DMS79 (cell line): ENCODE data around the gene TEKT3.

ENCODE experiments used
- DNase-seq: peaks from one replicate; lab custom pipeline; 2025; lab: John Stamatoyannopoulos, UW

Gene TEKT3

DNA sequence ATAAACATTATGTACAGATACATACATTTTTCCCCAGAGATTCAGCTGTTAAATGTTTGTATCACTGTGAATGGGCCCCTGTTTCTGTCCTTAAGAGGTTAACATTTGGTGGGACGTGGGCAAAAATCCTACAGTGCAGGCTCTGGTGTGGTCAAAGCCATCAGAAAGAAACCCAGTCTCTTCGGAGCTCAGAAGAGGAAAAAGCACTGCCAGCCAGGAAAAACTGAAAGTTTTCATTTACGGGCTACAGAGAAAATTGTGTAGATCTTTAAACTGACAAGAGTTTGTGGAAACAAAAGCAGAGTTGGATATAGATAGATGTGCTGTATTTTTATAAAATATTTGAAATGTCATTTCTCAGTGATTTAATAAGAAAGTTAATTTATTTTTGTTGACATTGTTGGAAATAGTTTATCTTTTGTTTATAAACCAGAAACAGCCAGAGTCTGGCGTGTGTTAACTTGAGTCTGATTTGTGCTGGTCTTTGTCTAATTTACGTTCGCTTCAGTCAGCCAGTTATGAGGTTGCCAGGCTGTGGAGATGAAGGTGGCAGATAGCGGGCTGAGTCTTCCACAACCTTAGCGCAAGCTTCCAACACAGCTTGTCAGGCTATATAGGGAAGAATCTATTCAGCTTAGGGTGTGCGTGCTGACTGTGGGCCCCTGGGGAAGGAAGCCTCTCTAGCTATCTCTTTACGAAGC lies 9.5 kb upstream of the TEKT3 start:
- DNase-seq, result no peak

DNA sequence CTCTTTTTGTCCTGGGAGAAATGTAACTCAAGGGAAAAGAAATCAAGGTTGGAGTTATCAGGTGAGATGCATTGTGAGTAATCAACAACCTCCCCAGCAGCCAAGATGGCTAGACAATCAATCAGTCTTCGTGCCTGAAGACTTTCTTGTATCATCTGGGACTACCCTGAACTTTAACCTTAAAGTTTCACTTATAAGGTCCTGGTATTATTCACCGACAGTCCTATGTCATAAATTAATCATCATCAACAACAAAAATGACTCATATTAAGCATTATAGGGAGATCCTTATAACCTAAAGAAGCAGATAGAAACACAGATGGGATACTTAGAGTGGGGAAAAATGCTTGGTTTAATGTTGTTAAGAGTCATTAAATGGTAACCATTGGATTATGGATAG lies 7.7 kb upstream of the TEKT3 start:
- no peak for DNase-seq

GRCh38 chr17:15348021-15348420 lies 6.6 kb upstream of the TEKT3 start:
- no peak for DNase-seq

DNA sequence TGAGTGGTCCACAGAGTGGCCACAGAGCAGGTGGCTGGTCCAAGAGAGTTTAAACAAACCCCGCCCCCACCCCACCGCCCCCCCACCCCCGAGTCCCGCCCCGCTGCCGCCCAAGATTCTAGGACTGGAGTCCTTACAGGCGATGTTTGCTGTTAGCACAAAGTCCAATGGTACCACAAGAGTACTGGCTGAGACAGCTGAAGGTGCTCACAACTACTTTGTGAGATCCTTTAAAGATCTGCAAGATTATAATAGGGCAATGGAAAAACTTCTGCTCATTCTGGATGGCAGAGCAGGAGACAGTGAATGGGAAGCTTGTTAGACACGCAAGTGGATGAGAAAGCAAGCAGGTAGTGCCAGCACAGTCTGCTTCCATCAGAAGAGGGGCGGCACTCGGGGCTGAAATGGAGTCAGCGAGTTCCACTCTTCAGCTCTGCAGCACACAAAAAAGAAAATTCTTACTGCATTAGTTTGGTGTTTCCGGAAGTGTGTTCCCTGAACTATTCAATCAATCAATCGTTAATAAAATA lies 4.7 kb upstream of the TEKT3 start:
- no peak for DNase-seq

DNA sequence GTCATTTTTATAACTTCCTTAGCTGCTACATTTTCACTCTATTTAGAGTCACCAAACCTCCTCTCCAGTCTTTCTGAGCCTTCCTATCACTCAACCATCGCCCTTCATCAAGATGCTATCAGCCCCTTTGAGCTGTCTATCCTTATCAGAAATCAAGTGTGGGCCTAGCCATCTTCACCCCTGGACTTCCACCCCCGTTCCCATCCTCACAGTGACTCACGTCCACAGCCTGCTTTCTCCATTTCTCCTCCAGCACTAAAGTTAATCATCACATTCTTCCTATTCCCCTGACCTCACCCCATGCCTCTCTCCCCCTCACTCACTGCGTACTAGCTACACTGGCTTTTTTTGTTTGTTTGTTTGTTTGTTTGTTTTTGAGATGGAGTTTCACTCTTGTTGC lies 2.4 kb upstream of the TEKT3 start:
- no peak for DNase-seq

DNA sequence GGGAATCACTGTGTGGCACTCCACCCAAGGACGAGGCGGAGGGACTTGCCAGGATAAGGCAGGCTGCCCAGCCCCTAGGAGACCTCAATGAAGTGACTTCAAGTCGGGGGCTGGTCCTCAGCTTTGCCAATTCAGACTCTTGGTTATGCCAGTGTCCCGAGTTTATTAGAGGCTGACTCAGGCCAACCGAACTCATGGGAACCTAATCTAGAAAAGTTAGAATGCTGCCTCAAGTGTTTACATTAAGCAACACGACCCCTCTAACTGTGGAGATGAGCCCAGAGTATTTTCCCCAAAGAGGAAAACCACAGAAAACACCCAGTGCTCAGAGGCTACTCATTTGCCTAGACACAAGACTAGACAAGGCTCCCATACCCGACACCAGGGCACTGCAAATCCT lies 1.1 kb upstream of the TEKT3 start:
- no peak for DNase-seq

DNA sequence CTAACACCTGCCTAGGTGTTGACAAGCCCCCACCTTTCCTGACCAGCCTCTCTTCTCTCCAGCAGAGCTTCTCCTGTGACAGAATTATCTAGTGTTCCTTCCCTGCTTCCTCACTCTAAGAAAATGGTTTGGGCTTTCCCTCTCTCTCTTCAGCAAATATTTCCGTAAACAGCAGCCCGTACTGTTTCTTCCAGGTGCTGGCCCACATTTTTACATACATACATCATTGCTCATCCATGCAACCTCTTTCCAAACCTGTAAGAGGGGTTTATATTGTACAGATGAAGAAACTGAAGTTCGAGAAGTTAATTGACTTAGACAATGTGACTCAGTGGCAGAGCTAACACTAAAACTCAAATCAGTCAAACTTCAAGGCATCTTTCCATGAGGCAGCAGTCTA lies 569 bp upstream of the TEKT3 start:
- no peak for DNase-seq

DNA sequence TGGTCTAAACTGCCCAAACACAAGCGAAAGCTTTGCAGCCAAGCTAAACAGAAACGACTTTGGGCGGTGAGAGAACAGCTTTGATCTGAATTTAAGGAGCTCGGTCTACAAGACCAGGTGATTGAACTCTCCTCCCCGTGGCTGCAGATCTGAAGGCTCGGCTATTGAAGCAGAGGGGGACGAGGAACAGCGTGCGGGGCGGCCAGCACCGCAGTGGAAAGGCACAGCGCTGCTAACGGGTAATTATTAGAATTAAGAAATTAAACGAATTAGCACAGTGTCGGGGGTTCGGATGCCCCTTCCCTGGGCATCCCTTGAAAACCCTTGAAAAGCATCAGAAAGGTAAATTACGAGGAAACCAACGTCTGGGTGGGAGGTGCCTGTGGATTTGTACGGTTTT lies 431 bp downstream of the TEKT3 start:
- no peak for DNase-seq

GRCh38 chr17:15335446-15335845 lies 6.0 kb downstream of the TEKT3 start:
- DNase-seq, result no peak

DNA sequence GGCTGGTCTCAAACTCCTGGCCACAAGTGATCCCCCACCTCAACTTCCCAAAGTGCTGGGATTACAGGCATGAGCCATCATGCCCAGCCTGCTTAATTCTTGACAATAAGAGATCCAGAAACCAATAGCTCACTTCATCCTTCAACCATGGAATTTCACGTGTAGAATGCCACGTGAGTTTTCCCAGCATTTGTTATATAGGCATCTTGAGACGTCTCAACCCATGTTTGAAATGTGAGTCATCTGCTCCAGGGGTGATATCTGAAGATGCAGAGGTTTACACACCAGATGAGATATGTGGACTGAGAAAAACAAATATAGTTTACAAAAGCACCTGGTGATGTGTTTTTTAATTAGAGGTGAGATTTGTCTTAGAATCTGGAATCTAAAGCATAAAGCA lies 7.1 kb downstream of the TEKT3 start:
- no peak for DNase-seq

- DNase-seq, result no peak
Measured at GRCh38 chr17:15332338-15332737, 9.1 kb downstream of the TEKT3 start.

DNA sequence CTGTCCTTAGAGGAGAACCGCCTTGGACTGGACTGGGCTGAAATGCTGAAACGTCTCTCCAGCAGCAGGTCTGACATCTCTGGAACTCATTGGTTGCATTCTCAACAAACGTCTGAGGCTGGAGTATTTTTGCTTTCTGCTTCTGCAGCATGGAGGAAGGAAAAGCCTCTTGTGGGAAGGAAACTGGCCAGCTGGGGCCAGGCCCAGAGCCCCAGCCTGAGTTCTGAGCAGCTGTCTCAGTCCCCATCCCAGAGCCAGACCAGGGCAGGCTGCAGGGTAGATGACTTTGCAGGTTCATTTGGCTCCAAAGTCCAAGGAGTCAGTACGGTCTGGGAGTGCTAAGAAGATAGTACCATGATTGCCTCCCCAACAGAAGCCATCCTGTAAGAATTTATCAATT lies 18.3 kb downstream of the TEKT3 start:
- DNase-seq, result no peak

GRCh38 chr17:15321556-15322251 lies 19.7 kb downstream of the TEKT3 start:
- no peak for DNase-seq

DNA sequence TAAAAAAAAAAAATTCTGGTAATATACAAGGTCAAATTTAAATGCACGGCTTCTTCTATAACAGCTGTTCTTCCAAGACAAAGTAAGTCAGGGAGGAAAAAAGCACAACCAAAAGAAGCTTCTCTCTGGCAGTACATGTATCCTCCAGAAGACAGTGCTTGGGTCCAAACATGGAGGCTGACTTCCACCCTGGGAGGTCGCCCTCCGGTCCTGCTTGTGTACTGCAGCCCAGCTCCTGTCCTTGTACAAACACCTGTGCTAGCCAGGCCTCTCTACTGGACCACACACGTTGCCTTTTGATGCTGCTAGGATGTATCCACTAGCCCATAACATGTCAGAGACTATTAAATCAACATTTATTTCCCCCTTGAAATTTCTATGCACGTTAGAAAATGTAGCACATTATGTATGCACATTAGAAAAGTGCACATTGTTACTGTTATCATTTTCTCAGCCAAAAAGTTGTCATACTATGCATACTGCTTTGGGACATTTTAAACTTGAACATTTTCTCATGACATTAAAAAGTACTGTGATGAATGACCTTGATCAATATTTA lies 21.9 kb downstream of the TEKT3 start:
- DNase-seq, result no peak

- DNase-seq, result no peak
Measured at GRCh38 chr17:15311996-15312395, 29.4 kb downstream of the TEKT3 start.

- DNase-seq, result no peak
Measured at GRCh38 chr17:15309793-15310192, 31.6 kb downstream of the TEKT3 start.

DNA sequence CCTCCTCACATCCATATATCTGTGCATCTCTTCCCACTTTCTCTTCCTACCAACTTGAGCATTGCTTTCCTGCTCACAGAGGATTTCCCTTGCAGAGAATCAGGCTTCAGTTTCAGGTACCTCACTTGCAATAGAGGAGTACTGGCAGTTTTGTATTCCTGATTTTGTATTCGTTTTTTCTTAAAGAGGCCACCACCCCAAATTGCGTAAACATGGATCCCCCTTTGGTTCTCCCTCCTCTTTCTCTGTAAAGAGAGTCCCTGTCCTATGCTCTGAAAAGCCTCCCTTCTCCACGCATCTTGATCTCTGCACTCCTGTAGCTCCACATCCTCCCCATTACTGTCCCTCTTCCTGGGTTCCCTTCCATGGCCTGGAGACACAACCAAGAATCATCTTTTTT lies 32.2 kb downstream of the TEKT3 start:
- no peak for DNase-seq

DNA sequence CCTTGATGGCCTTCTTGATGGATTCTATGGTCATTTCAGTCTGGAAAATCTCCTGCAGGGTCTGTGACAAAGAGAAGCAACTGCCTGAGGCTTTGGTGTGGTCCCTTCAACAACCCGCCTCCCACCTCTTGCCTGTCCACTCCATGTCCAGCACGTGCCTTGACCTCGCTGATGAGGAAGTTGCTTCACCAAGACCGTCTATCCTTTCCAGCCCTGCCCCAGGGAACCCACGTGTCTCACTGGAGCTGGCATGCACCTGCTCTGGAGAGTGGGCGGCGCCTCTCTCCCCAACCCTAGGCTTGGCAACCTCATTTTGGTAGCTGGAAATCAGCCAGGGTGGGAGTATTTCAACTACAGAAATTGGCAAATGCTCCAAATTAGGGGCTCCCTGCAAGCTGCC lies 32.6 kb downstream of the TEKT3 start:
- no peak for DNase-seq

DNA sequence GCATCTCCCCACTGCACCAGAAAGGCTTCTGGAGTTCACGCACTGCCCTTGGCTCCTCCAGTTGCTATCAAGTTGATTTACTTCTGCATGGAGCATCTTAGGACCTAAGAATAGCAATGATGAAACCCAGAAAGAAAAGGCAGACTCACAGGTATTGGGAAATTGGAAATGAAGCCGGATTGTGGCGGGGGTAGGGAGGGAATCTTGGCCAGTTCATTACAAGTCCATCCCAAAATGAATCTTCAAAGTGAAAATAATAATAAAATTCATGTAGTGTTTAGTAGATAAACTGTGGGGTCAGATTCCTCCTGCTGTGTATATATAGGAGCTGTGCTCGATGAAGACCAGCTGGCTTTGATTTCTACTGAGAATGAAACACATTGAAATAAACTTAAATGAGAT lies 33.7 kb downstream of the TEKT3 start:
- DNase-seq, result no peak

DNA sequence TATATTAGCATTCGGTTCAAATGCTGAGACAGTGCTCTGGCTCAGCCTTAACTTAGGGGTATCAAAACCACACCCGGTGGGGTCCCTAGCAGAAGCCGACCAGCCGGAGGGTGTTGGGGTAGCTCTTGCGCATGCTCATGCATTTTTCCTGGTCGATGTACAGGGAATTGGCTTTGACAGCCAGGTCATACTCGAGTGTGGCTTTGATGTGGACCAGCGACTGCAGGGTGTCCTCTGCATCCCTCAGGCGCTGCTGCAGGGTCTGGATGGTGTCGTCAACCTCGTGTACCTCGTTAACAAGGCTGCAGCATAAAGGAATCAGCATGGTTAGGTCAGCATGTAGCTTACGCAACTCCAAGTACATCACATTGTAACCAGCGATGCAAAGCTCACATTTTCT lies 37.5 kb downstream of the TEKT3 start:
- DNase-seq, result no peak

DNA sequence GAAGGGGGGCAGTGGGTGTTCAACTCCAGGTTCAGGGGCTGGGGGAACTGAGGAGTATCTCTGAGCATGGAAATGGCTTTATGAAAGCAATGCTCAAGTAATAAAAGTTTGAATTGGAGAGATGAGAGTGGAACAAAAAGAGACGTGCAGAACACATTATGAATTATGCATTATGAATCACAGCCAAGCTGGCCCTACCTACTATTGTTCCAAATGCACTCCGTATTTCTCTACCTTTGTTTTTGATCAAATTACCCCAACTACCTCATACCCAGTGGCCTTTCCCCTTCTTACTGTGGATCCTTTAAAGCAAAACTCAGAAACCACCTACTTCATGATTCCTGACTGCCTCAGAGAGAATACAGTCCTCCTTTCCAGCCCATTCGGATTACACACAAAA lies 38.1 kb downstream of the TEKT3 start:
- DNase-seq, result no peak

GRCh38 chr17:15301845-15302244 lies 39.6 kb downstream of the TEKT3 start:
- DNase-seq, result no peak

- DNase-seq, result no peak
Measured at GRCh38 chr17:15298176-15298575, 43.2 kb downstream of the TEKT3 start.
